Measurements from ENCODE around the gene TASOR.

DNA sequence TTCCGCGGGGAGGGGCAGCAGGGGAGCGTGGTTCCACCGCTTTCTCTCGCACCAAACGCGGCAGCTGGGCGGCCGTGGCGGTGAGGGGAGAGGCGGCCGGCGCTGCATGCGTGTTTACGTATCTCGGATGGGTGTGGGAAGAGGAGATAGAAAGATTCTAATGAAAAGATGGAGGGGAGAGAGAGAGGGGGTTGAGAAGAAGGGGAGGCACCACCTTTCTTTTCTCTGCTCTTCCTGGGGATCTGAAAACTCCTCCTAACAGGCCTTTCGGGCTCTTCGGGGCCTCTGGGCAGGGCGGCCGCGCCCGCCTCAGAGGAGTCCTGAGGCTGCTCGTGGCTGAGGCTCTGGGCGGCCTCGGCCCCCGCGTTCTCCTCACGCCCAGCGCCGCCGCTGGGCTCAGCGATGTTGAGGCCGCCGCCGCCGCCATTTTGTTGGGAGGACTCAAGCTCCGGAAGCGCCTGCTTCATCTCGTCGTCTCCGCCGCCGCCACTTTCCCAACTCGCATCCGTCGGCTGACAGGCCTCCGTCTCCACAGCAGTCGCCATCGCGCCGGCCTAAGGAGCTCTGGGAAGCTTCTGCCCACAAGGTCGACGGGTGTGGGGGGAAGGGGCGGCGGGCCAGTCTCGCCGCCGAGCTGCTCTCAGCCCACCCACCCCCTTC, 473 bp downstream of the TASOR start:
- TF ChIP-seq, protein P1, sequence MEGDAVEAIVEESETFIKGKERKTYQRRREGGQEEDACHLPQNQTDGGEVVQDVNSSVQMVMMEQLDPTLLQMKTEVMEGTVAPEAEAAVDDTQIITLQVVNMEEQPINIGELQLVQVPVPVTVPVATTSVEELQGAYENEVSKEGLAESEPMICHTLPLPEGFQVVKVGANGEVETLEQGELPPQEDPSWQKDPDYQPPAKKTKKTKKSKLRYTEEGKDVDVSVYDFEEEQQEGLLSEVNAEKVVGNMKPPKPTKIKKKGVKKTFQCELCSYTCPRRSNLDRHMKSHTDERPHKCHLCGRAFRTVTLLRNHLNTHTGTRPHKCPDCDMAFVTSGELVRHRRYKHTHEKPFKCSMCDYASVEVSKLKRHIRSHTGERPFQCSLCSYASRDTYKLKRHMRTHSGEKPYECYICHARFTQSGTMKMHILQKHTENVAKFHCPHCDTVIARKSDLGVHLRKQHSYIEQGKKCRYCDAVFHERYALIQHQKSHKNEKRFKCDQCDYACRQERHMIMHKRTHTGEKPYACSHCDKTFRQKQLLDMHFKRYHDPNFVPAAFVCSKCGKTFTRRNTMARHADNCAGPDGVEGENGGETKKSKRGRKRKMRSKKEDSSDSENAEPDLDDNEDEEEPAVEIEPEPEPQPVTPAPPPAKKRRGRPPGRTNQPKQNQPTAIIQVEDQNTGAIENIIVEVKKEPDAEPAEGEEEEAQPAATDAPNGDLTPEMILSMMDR (IDR thresholded peaks at IDR 0.05 in 8 of 11, conservative IDR thresholded peaks at IDR 0.05 in 3 of 11): peak in 4 of 11 experiments; percentile 7 to 22 (median 15)
- TF ChIP-seq POLR2A (IDR thresholded peaks at IDR 0.05): peak in 2 of 3 donors; percentile 4 to 60

Measured in spleen (tissue), 7 donors.